Chondrocyte (in vitro differentiated cells): Measurements from ENCODE around the gene P2RY12. TPM values are rescaled to one million over a fixed set of nuclear protein-coding genes. Genes with fewer than 3 reads are reported as not detected.

Experiments used
- DNase-seq: peaks from one replicate; pipeline ENCODE4 v3.0.0; 2021; ENCODE audit warnings: mixed read lengths, low spot score
- H3K27ac Mint-ChIP-seq: one replicate; pipeline ENCODE4 v1.8.0; 2021; ENCODE audit warnings: mild to moderate bottlenecking, moderate library complexity, mixed read lengths; ENCODE audit not compliant: unreplicated experiment
- H3K27me3 Mint-ChIP-seq: 2 replicates; pipeline ENCODE4 v1.8.0; 2021; ENCODE audit warnings: low read depth, mixed read lengths
- H3K36me3 Mint-ChIP-seq: 2 replicates; pipeline ENCODE4 v1.8.0; 2021; ENCODE audit warnings: low read depth, mixed read lengths
- H3K4me1 Mint-ChIP-seq: 2 replicates; pipeline ENCODE4 v1.8.0; 2021; ENCODE audit warnings: low read depth, mild to moderate bottlenecking, mixed read lengths
- H3K4me3 Mint-ChIP-seq: one replicate; pipeline ENCODE4 v1.8.0; 2021; ENCODE audit warnings: mild to moderate bottlenecking, moderate library complexity, mixed read lengths; ENCODE audit not compliant: unreplicated experiment
- H3K9me3 Mint-ChIP-seq: 2 replicates; pipeline ENCODE4 v1.8.0; 2021; ENCODE audit warnings: low read depth, mixed read lengths
- total RNA-seq: library from RNA; stranded (reverse); gene quantifications from 3 replicates; pipeline ENCODE4 v1.2.1, GENCODE V29; 2021
- TF ChIP-seq, protein P1 (sequence below): fragments of 200-600 bp; sonication (generic); IDR thresholded peaks from 2 replicates; pipeline ENCODE4 v1.5.0; 2021; ENCODE audit warnings: antibody characterized with exemption, mild to moderate bottlenecking, moderate library complexity

P2RY12 gene
- total RNA-seq, 1 donor from 2014 or later, result not detected

DNA sequence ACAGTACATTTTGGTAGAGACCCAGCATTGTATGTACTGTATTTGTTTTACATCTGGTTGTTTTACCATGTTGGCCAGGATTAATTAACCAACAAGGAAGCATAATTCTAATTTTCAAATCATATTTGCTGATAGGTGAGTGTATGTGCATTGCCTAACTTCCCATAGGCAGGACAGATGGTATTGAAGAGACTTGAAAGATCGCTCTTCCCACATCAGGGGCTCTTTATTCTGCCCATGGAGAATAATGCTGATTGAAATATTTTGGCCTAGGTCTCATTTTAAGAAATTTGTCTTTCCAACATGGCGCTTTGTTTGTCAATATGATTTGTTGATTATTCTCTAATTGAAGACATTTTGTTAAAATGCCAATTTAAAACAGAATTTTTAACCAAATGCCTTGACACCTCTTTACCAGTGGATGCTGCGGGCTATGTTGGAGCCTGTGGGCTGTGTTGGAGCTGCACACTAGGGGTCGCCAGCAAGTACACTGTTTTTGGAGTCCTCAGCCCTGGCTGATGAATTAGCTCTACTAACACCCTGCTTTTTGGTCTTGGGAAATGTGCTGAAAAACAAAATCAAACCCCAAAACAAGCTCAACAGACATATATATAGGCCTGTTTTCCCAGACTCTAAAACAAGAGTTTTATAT is 5.3 kb downstream of the P2RY12 start:
- Mint-ChIP-seq H3K4me1 (peaks cover 7% of the 10 kb centered on the region), H3K36me3 (no peaks in the 10 kb centered on the region), H3K9me3 (no peaks in the 10 kb centered on the region), H3K4me3 (no peak overlapping the region), H3K27ac (no peak overlapping the region), H3K27me3 (no peaks in the 10 kb centered on the region)
- DNase-seq, result no peak
- TF ChIP-seq, protein P1, sequence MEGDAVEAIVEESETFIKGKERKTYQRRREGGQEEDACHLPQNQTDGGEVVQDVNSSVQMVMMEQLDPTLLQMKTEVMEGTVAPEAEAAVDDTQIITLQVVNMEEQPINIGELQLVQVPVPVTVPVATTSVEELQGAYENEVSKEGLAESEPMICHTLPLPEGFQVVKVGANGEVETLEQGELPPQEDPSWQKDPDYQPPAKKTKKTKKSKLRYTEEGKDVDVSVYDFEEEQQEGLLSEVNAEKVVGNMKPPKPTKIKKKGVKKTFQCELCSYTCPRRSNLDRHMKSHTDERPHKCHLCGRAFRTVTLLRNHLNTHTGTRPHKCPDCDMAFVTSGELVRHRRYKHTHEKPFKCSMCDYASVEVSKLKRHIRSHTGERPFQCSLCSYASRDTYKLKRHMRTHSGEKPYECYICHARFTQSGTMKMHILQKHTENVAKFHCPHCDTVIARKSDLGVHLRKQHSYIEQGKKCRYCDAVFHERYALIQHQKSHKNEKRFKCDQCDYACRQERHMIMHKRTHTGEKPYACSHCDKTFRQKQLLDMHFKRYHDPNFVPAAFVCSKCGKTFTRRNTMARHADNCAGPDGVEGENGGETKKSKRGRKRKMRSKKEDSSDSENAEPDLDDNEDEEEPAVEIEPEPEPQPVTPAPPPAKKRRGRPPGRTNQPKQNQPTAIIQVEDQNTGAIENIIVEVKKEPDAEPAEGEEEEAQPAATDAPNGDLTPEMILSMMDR, result peak; percentile 81

- Mint-ChIP-seq H3K4me3 (no peak overlapping the region), H3K36me3 (peaks cover 2% of the 10 kb centered on the region), H3K9me3 (no peaks in the 10 kb centered on the region), H3K27ac (no peak overlapping the region), H3K4me1 (peaks cover 7% of the 10 kb centered on the region), H3K27me3 (no peaks in the 10 kb centered on the region)
- DNase-seq, result no peak
- TF ChIP-seq, protein P1, result no peak
These were observed 6.7 kb downstream of the P2RY12 start for GRCh38 chr3:151377768-151378385.

DNA sequence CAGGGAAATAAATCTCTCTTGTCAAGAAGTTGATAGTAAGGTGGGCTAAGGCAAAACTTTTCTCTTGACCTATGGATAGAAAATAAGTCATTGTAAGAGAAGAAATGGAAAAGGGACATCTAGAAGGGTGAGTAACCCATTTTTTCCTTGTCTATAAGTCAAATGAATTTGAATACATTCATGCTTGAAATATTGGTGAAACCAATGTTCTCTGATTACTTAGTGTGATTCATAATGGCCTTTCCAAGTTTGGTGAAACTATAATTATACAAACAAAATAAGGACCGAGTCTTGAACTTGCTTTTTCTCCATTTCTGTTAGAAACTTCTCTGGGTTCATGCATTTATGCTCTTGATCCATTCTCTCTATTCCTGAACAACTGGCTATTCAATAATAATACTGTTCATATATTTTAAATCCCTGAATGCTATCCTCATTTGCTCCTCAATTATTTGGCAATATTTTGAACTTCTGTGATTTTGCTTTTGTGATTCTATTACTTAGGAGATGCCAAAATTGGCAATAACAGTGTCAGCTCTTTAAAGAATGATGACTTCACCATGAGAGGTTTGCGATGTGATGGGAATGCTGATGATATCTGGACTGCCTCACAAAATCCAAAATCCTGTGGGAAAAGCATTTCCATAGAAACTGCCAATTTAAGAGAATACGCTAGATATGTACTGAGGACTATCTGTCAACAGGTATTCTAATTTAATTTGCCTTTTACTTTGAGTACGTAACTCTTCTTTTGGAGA is 12.3 kb downstream of the P2RY12 start:
- Mint-ChIP-seq H3K4me3 (no peak overlapping the region), H3K36me3 (peaks cover 2% of the 10 kb centered on the region), H3K9me3 (no peaks in the 10 kb centered on the region), H3K27ac (no peak overlapping the region), H3K27me3 (no peaks in the 10 kb centered on the region), H3K4me1 (peaks cover 18% of the 10 kb centered on the region)
- no peak for DNase-seq
- TF ChIP-seq, protein P1, result no peak

- H3K4me1 Mint-ChIP-seq, result peaks cover 18% of the 10 kb centered on the region
- no peak overlapping the region for H3K27ac Mint-ChIP-seq
- H3K27me3 Mint-ChIP-seq, result no peaks in the 10 kb centered on the region
- TF ChIP-seq, protein P1, result no peak
- DNase-seq, result no peak
- peaks cover 2% of the 10 kb centered on the region for H3K36me3 Mint-ChIP-seq
- no peaks in the 10 kb centered on the region for H3K9me3 Mint-ChIP-seq
- no peak overlapping the region for H3K4me3 Mint-ChIP-seq
These were observed 13.0 kb downstream of the P2RY12 start for GRCh38 chr3:151371526-151371925.

- H3K4me1 Mint-ChIP-seq, result peaks cover 25% of the 10 kb centered on the region
These were observed 17.1 kb downstream of the P2RY12 start for GRCh38 chr3:151367448-151367847.

More at GRCh38 chr3:151367448-151367847, 17.1 kb downstream of the P2RY12 start:
- Mint-ChIP-seq H3K9me3 (no peaks in the 10 kb centered on the region), H3K27me3 (no peaks in the 10 kb centered on the region), H3K36me3 (no peaks in the 10 kb centered on the region), H3K4me3 (no peak overlapping the region), H3K27ac (no peak overlapping the region)
- TF ChIP-seq, protein P1, result no peak
- DNase-seq, result no peak
